ENCODE results near the gene NFIC.

NFIC gene

GRCh38 chr19:3515891-3516422, 149.6 kb downstream of the NFIC start:
- no peak for FAIRE-seq
- TF ChIP-seq POLR2A (IDR thresholded peaks at IDR 0.05; ENCODE audit: low read depth, low read length), result no peak
- no peak for DNase-seq (ENCODE audit: insufficient read length, low spot score)

DNA sequence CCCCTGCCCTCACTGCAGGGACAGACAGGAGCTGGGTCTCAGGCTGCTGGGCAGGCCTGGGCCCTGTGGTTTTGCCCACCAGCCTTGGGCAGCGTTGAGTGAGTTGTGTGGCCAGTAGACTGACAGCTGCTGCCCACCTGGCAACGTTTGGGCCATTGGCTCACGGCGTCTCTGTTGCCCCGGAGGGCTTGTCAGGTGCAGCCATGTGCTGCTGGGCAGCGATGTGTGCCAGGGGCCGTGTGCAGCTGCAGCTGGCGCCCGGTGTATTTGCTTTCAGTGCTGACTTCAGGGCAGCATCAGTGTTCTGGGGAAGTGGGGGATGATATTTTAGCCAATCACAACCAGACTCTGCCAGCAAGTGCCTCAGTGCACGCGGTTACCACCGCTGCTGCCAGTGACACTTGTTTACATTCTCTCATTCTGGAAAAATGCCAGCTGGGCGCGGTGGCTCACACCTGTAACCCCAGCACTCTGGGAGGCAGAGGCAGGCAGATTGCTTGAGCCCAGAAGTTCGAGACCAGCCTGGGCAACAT, 150.4 kb downstream of the NFIC start:
- no peak for DNase-seq (ENCODE audit: insufficient read length, low spot score)
- FAIRE-seq, result no peak
- TF ChIP-seq POLR2A (IDR thresholded peaks at IDR 0.05; ENCODE audit: low read depth, low read length), result no peak

DNA sequence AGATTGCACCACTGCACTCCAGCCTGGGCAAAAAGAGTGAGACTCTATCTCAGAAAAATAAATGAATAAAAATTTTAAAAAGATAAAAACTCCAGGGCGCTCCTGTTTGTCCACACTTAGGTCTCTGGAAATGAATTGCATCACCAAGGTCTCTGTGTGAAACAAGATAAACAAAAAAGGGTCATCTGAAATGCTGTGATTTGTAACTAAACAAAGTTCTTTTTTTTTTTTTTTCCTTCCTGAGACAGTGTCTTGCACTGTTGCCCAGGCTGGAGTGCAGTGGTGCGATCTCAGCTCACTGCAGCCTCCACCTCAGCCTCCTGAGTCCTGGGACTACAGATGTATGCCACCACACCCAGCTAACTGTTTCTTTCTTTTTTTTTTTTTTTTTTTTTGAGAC, 151.3 kb downstream of the NFIC start:
- TF ChIP-seq POLR2A (IDR thresholded peaks at IDR 0.05; ENCODE audit: low read depth, low read length), result no peak
- FAIRE-seq, result no peak
- DNase-seq (ENCODE audit: insufficient read length, low spot score), result no peak

DNA sequence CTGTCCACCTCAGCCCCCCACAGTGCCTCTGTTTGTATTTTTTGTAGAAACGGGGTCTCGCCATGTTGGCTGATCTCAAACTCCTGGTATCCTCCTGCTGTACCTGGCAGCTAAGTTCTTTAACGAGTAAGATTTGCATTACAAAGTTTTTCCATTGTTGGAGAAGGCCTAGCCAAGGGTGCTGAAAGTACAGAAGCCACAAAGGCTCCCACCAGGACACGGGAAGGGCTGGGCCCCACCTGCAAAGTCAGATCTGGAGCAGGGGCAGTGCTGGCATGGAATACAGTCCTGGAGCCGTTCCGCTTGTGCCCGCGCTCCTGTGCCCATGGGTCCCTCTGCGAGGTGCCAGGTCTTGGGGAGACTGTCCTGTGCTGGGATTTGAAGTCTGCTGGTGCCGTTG, 151.9 kb downstream of the NFIC start:
- TF ChIP-seq POLR2A (IDR thresholded peaks at IDR 0.05; ENCODE audit: low read depth, low read length), result no peak
- DNase-seq (ENCODE audit: insufficient read length, low spot score) (no peak), FAIRE-seq (no peak)

GRCh38 chr19:3518659-3519058, 152.3 kb downstream of the NFIC start:
- FAIRE-seq, result no peak
- no peak for TF ChIP-seq POLR2A (IDR thresholded peaks at IDR 0.05; ENCODE audit: low read depth, low read length)
- no peak for DNase-seq (ENCODE audit: insufficient read length, low spot score)
